Measurements from ENCODE around the gene AIRE. TPM values are rescaled to one million over a fixed set of nuclear protein-coding genes. Genes with fewer than 3 reads are reported as not detected.

AIRE gene
- total RNA-seq, 1 donor from 2014 or later: 0.25 TPM

GRCh38 chr21:44271558-44272283 is 14.0 kb upstream of the AIRE start:
- no peak overlapping the region for H3K27ac ChIP-seq
- no peak overlapping the region for H3K4me3 ChIP-seq
- no peak for DNase-seq (ENCODE audit: extremely low spot score in 2 of 2)
- no peaks in the 10 kb centered on the region for H3K27me3 ChIP-seq
- TF ChIP-seq POLR2A (IDR thresholded peaks at IDR 0.05) (no peak), POLR2AphosphoS5 (IDR thresholded peaks at IDR 0.05; ENCODE audit: insufficient read depth in 1 of 2, low read depth in 1 of 2) (no peak), CTCF (IDR thresholded peaks at IDR 0.05) (no peak)
- H3K36me3 ChIP-seq: no peaks in the 10 kb centered on the region
- intact Hi-C loops (cut with DNase I): no loop called here
- no peaks in the 10 kb centered on the region for H3K4me1 ChIP-seq
- no peaks in the 10 kb centered on the region for H3K9me3 ChIP-seq

- H3K36me3 ChIP-seq: no peaks in the 10 kb centered on the region
- H3K9me3 ChIP-seq: no peaks in the 10 kb centered on the region
- TF ChIP-seq POLR2A (IDR thresholded peaks at IDR 0.05) (no peak), POLR2AphosphoS5 (IDR thresholded peaks at IDR 0.05; ENCODE audit: insufficient read depth in 1 of 2, low read depth in 1 of 2) (no peak), CTCF (IDR thresholded peaks at IDR 0.05) (no peak)
- H3K27ac ChIP-seq: no peak overlapping the region
- no peak overlapping the region for H3K4me3 ChIP-seq
- H3K27me3 ChIP-seq: no peaks in the 10 kb centered on the region
- DNase-seq (ENCODE audit: extremely low spot score in 2 of 2): no peak
- intact Hi-C loops (cut with DNase I): no loop called here
- H3K4me1 ChIP-seq: no peaks in the 10 kb centered on the region
Observed at GRCh38 chr21:44272284-44272858, 13.3 kb upstream of the AIRE start.

GRCh38 chr21:44273046-44273445 is 12.6 kb upstream of the AIRE start:
- intact Hi-C loops (cut with DNase I): no loop called here
- TF ChIP-seq POLR2AphosphoS5 (IDR thresholded peaks at IDR 0.05; ENCODE audit: insufficient read depth in 1 of 2, low read depth in 1 of 2) (no peak), CTCF (IDR thresholded peaks at IDR 0.05) (no peak), POLR2A (IDR thresholded peaks at IDR 0.05) (no peak)
- no peak for DNase-seq (ENCODE audit: extremely low spot score in 2 of 2)
- Histone ChIP-seq H3K27me3 (no peaks in the 10 kb centered on the region), H3K36me3 (no peaks in the 10 kb centered on the region), H3K27ac (no peak overlapping the region), H3K9me3 (no peaks in the 10 kb centered on the region), H3K4me3 (no peak overlapping the region), H3K4me1 (no peaks in the 10 kb centered on the region)

- no peaks in the 10 kb centered on the region for H3K9me3 ChIP-seq
- H3K4me1 ChIP-seq: no peaks in the 10 kb centered on the region
- intact Hi-C loops (cut with DNase I): no loop called here
- H3K27ac ChIP-seq: no peak overlapping the region
- H3K4me3 ChIP-seq: no peak overlapping the region
- no peak for TF ChIP-seq CTCF (IDR thresholded peaks at IDR 0.05)
- DNase-seq (ENCODE audit: extremely low spot score in 2 of 2): no peak
- no peaks in the 10 kb centered on the region for H3K36me3 ChIP-seq
- no peaks in the 10 kb centered on the region for H3K27me3 ChIP-seq
Observed at GRCh38 chr21:44275041-44275440, 10.6 kb upstream of the AIRE start.
